HG03378 (cell line): ENCODE results near the gene CAMSAP2.

Experiments used
- ATAC-seq: cut with Tn5 transposase; IDR thresholded peaks from one replicate; pipeline ENCODE4 v1.9.1; 2021; ENCODE audit warnings: mild to moderate bottlenecking, moderate library complexity; ENCODE audit not compliant: unreplicated experiment

Gene CAMSAP2, protein sequence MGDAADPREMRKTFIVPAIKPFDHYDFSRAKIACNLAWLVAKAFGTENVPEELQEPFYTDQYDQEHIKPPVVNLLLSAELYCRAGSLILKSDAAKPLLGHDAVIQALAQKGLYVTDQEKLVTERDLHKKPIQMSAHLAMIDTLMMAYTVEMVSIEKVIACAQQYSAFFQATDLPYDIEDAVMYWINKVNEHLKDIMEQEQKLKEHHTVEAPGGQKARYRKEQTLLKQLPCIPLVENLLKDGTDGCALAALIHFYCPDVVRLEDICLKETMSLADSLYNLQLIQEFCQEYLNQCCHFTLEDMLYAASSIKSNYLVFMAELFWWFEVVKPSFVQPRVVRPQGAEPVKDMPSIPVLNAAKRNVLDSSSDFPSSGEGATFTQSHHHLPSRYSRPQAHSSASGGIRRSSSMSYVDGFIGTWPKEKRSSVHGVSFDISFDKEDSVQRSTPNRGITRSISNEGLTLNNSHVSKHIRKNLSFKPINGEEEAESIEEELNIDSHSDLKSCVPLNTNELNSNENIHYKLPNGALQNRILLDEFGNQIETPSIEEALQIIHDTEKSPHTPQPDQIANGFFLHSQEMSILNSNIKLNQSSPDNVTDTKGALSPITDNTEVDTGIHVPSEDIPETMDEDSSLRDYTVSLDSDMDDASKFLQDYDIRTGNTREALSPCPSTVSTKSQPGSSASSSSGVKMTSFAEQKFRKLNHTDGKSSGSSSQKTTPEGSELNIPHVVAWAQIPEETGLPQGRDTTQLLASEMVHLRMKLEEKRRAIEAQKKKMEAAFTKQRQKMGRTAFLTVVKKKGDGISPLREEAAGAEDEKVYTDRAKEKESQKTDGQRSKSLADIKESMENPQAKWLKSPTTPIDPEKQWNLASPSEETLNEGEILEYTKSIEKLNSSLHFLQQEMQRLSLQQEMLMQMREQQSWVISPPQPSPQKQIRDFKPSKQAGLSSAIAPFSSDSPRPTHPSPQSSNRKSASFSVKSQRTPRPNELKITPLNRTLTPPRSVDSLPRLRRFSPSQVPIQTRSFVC (N-terminal part only)

DNA sequence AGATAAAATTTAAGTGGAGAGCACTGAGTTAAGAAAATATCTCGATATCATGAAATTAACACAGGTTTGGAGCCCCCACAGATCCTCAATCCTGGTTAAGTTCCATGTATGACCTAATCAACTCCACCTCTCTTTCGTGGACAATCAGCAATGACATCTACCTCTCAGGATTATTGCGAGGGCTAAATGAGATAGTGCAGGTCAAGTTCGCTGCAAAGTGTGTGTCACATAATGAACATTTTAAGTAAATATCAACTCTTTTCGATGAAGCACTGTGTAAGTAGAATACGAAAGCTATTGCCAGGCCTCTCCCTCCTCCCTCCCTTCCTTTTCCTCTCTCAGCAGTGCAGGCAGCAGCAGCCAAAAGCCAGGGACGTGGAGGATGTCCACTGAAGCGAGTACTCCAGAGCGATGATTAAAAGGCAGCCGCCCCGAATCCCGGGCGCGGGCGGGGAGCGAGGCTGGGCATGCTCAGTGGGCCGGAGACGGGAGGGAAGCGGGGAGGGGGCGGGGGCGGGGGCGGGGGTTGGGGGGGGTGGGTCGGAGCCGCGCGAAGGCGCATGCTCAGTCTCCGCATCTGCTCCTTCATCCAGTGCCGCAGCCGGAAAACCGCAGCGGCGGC is at the start of gene CAMSAP2:
CAMSAP2 (plus strand) TSS at position 567 of the 622 bp plus-strand sequence. CDS start 935 bp downstream, outside the sequence.
- no peak for ATAC-seq

DNA sequence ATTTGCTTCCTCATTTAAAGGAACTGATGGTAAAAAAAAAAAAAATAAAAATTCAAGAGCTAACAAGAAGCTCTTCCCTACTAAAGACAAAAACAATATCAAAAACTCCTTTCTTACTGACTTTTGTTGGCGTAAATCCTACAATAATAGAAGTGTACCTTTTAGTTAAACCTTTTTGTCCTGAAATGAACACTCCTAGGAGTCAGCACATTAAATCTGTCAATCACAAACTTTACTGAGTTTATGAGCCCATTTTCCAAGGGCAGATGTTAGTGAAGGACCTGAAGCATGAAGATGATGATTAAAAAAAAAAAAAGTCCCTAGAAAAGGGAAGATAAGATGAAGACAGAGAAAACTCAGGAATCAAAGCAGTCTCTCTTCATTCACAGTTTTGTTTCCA is 46.4 kb upstream of the CAMSAP2 start:
- no peak for ATAC-seq

DNA sequence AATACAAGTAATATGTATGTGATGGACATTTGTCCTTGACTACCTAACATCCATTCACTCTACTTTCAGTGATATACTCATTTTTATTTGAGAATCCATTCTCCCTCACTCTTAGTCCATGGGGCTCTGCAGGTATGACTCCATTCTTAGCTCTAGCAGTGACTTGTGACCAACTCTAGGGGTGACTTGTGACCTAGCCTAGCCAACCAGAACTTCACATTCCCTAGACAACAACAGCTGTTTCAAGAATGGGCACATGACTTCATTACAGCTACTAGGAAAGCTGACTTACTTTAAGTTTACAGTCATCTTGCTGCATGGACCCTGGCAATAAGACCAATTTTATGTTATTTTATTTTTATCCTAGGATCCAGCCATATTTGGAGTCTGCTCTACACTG is 45.4 kb upstream of the CAMSAP2 start:
- no peak for ATAC-seq

DNA sequence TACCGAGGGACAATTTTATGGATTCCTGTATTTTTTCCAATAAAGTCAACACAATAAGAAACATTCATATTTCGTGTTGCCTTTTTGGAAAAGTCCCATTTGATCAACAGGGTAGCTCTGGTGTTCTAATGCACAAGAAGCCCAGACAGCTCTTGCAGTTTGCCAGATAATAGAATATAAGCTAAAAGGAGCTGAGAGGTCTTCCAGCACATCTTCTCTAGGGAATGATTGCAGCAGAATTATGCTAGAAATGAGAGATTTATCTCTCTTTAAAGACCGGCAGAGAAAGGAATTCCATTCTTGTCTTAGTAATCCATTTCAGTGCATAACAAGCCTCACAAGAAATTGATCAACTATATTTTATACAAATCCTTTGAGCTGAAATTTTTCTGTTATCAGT is 44.0 kb upstream of the CAMSAP2 start:
- ATAC-seq, result no peak

DNA sequence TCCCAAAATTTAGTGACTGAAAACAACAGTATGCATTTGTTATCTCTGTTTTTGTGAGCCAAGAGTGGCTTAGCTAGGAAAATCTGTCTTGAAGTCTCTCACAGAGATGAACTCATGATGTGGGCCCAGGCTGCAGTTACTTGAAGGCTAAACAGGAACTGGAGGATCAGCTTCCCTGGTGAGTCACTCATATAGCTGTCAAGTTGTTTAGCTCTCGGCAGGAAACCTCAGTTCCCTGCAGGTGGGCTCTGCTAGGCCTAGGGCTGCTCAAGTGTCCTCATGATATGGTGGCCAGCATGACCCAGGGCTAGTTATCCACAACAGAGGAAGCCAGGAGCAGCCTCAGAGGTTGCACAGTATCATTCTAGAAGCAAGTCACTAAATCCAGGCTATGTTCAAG is 38.8 kb upstream of the CAMSAP2 start:
- no peak for ATAC-seq

DNA sequence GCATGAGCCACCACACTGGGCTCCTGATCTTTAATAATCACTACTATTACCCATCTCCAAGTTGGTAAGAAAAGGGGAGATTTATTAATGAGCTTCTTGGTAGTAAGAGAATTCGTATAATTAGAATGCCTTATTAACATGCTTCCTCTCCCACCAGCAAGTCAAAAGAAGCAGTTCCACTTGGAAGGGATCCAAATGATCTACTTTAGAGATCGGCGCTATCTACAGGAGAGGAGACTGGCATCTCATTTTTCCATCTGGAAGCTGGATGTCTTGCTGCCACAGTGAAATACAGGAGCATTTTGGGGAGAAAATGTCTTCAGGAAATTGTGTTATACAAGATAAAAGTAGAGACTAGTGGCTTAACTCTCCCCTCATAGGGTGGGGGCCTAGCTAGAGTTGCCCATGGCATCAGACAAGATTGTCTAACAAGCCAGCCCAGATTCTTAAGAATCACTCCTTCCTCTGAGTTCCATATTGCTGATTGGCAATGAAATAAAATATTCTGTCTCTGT is 33.6 kb upstream of the CAMSAP2 start:
- no peak for ATAC-seq

DNA sequence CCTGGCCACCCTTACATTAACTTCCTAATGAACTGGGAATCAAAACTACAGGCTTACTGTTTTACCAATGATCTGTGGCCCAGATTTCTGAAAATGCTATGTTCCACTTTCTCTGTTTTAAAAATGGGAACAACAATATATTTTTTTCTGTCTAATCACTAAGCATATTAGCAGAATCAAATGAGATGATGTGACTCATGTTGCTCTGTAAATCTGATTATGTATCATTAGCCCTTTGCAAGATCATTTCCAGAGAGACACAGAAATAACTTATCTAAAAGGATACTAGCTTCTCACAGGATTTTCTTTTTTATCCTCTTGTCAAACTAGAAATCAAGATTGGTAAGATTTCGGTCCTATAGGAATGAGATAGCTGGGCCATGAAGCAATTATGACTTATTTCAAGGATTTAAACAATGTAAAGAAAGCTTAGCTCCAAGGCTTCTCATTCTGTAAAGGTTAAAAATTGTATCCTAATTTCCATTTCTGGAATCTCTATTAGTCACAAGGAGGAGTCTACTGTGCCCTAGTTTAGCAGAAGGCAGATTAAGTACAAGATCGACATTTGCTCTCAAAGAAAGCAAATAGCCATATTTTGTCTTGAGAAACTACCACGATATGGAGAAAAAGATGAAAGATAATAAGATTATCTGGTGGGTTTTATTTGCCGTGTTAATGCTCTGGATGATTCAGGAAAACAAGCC is 32.4 kb upstream of the CAMSAP2 start:
- no peak for ATAC-seq

DNA sequence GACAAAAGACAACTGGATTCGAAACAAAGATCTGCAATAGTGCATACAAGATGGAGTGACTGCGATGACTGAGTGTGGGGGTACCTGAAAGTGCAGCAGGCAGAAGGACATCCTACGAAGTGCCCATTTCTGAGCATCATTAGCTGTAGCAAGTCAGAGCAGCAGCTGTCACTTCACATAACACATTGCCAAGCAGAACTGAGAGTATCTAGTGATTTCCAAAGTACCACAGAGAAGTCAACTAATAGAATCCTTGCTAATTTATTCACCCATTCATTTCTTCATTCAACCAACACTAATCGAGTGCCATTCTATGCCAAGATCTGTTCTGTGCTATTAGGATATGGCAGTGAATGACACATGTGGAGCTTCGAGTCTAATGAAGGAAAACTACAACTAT is 31.6 kb upstream of the CAMSAP2 start:
- no peak for ATAC-seq

DNA sequence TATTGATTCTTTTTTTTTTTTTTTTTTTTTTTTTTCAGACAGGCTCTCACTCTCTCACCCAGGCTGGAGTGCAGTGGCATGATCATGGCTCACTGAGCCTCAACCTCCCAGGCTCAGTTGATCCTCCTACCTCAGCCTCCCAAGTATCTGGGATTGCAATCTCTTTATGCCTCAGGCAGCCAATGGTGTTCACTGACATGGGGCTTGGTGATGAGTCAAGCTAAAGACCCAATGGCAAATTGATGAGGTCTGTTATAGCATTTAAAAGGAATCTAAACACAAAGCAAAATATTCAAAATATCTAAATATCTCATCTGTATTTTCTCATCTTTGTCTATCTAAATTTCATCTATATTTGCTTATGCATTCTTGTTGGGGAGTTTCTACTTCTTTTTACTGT is 30.5 kb upstream of the CAMSAP2 start:
- no peak for ATAC-seq

DNA sequence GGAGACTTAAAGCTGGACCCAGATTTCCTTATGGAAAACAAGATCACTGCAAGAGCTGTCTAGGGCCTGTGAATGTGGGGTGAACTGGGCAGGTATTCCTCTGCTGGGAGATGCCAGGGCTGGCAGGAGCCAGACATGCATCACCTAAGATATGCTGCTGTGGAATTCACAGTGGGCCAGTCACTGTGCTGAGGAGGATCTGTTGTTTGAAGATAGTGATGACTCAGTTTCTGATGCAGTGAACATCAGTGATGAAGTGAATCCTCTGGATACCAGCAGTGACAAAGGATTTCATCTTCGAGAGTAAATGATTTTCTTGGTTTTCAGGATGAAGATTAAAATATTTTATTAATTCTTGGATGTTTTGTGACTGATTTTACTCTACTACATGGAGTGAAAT is 29.9 kb upstream of the CAMSAP2 start:
- no peak for ATAC-seq

DNA sequence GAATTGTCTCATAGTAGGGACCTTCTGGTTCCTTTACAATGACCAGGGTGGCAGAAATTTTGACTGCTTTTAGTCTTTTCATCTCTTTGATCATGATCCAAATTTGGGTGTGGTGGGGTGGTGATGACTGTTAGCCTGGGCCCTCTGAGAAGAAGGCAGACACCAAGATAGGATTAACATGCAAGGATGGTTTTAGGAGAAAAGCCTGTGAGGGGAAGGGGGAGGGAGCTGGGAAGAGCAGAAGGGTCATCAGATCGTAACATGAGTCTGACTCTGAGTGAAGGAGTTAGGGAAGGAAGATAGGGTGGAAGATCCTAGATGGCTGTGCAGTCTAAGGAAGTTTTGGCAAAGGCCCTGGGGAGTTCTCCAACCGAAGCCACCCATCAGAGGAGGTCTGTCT is 28.5 kb upstream of the CAMSAP2 start:
- no peak for ATAC-seq

DNA sequence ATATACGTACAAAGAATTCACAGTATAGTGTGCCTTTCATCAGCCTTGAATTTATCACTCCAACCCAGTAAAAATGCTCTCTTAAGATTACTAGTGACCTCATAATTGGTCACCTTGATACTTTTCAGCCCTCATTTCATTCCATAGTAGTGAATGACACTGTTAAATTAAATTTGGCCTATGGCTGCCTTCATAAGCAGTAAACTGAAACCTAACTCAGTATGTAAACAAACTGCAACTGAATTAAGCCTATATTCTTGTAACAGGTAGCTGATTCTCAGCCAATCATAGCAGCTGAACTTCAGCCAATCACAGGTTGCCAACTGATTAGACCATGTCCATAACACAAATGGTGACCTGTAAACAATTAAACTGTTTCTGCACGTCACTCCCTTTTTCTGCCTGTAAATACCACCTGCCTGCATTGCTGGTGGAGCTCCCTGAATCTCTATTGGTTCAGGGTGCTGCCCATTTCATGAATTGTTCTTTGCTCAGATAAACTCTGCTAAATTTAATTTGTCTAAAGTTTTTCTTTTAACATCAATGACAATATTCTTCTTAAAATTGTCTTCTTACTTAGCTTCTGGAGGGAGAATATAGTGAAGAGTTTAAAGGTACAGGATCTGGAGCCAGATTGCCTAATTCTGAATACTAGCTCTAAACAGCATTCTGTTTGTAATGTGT is 24.0 kb upstream of the CAMSAP2 start:
- no peak for ATAC-seq

DNA sequence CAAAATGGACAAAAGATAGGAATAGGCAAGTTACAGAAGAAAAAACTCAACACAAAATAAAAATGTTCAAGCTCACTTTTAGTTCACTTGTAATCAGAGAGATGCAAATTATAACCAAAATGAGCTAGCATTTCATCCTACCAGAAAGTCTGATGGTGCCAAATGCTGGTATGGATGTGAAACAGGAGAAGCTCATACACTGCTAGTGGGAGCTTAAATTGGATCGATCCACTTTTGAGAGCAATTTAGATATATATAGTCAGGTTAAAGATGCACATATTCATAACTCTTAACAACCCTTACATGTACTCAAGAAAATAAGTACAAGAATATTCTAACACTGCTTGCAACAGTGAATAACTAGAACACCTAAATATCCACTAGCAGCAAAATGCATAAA is 18.5 kb upstream of the CAMSAP2 start:
- no peak for ATAC-seq

DNA sequence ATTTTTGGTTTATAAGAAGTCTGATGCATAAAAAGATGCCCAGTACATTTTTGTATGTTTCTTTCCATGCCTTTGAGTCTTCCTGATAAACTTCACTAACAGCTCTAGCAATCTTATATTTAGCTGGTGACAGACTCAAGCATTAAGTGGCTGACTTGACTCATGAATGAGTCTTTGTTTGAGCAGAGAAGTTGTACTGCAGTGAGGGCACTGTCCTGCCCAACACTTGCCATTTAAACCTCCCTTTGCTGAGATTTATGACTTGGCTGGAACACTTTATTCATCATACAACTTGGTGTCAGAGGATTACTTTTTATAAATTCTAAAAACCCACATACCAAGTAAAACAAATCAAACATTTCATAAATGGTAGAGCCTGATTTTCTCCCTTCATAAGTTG is 14.6 kb upstream of the CAMSAP2 start:
- ATAC-seq, result no peak

DNA sequence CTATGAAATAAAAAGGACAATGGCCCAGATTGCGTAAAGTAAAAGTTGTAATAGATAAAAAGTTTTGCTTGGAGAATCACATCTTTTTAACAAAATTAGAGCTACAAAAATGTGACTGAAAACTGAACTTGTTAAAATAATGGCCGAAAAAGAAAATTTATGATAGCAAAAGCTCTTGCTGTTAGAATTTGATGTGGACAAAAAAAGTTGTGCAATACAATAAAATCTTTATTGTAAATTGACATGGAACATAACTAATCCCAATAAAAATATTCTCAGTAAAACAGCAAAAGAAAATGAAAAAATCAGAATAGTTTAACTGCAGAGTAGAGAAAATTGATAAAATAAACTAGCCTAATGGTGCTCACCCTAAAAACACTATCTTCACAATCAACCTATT is 11.4 kb upstream of the CAMSAP2 start:
- no peak for ATAC-seq

DNA sequence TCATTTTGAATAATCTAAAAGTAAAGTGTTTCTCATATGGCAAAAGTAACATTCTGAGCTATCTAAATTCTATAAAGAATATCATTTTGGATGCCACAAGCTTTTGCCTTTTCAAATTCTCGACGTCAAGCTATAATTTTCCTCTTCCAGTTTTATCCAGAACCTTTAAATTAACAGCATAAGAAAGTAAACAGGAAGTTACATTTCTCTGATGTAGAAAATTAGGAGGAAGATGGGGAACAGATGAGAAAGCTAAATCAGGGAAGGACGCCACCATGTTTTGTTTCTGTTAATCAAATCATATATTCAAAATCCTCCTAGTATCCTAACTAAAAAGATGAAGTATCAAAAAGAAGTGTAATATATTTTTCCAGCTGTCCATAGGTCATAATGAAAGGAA is 8.8 kb upstream of the CAMSAP2 start:
- ATAC-seq, result no peak

DNA sequence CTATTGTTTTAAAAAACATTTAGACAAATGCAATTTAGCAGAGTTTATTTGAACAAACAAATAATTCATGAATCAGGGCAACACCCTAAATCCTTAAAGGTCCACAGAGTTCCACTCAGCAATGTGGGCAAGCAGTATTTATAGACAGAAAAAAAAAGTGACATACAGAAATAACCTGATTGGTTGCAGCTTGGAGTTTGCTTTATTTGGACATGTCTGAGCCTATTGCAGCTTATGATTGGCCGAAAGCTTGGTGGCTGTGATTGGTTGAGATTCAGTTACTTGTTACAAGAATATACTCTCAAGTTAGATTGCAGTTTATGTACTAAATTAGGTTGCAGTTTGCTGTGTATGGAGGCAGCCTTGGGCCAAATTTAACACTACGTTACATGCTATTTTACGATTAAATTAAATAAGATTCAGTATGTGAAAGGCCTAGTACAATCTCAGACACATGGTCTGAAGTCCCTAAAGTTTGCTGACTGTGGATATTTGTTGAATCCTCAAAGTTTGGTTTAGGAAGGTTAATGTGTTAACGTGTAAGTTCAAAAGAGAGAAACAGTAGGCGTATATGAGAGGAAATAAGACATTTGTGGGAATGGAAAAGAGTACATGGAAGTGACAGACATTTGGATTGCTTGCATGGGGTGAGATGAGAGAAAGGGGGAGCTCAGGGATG is 6.9 kb upstream of the CAMSAP2 start:
- ATAC-seq, result no peak

DNA sequence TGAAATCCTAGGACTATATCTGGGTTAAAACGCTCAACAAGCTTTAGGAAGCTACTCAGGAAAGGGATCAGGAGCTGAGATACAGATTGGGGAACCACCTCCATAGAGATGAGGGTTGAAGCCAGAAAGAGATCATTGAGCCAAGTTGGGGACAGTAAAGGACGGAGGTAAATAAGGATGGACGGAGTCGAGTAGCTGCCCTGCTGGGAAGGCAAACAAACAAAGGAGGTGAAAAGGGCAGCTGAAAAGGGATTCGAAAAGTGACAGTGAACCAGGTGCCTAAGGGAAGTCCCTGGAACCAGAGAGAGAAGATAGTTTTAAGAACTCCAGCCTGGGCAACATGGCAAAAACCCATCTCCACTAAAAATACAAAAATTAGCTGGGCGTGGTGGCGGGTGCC is 6.3 kb upstream of the CAMSAP2 start:
- no peak for ATAC-seq

DNA sequence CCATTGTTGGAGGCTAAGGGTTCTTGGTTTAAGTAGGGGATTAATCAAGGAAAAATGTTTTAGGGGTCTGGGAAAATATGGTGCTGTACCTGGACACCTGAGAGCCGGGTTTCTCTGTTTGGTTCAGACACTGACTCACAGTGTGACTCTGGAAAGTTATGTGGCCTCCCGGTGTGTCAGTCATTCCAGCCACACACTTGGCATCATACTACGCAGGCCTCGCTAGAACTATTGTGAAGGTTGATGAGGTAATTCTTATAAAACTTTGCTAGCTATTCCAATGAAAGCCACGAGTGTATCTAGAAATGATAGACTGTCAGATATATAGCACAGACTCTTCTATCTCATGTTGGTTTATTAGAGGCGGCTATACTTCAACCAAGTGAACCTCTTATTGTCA is 4.8 kb upstream of the CAMSAP2 start:
- no peak for ATAC-seq
